GF-D8 (cell line): ENCODE results near the gene OR6N1.

Experiments used
- DNase-seq: peaks from one replicate; lab custom pipeline; 2025; lab: John Stamatoyannopoulos, UW

Gene OR6N1

DNA sequence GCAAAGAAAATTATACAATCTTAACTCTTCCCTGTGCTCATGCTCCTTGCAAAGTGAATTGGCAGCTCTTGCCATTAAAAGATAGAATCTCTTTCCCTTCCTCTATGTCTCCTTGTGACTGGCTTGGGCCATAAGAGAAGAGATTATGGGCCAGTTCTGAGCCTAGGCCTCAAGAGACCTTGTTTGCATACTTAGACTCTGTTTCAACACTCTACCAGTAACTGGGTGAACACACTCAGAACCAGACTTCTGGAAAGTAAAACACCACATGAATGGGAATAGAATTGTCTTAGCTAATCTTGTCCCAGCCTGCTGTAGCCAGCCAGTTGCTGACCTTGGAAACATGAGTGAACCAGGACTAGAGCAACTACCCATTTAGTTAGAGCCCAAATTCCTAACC is 36.1 kb downstream of the OR6N1 start:
- no peak for DNase-seq

GRCh38 chr1:158732524-158732923 is 39.5 kb downstream of the OR6N1 start:
- no peak for DNase-seq

- DNase-seq = no peak
These were observed 40.3 kb downstream of the OR6N1 start for GRCh38 chr1:158731707-158732106.

GRCh38 chr1:158730453-158730852 is 41.5 kb downstream of the OR6N1 start:
- DNase-seq = no peak

- DNase-seq = no peak
These were observed 43.3 kb downstream of the OR6N1 start for GRCh38 chr1:158728510-158729225.

DNA sequence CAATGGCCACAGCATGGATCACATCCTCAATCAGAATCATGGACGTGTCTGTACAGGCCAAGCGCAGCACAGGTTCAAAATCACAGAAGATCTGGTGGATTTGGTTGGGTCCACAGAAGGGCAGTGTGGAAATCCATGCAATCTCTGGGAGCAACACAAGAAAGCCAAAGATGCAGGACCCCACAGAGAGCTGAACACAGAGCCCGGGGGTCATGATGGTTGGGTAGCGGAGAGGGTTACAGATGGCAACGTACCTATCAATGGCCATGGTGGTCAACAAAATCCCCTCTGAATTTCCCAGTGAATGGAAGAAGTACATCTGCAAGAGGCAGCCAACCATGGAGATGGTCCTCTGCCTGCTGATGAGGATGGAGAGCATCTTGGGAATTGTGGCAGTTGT is 47.6 kb downstream of the OR6N1 start:
- no peak for DNase-seq

- no peak for DNase-seq
These were observed 51.4 kb downstream of the OR6N1 start, which contains the start of gene OR6K3 for GRCh38 chr1:158720620-158721019. Gene OR6K3, minus strand, starts transcription at chr1:158720720. Its CDS starts 2,605 bp downstream, at chr1:158718115.

GRCh38 chr1:158719664-158720063 is 52.3 kb downstream of the OR6N1 start:
- no peak for DNase-seq

DNA sequence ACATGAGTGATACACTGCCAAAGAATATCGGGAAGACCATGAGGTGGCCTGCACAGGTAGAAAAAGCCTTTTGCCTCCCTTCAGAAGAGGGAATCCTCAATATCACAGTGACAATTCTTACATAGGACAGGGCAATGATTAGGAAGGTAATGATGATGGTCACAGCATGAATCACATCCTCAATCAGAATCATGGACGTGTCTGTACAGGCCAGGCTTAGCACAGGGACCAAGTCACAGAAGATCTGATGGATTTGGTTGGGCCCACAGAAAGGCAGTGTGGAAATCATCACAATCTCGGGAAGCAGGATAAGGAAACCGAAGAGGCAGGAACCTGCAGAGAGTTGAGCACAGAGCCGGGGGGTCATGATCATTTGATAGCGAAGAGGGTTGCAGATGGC is 54.7 kb downstream of the OR6N1 start:
- no peak for DNase-seq

GRCh38 chr1:158716335-158716734 is 55.7 kb downstream of the OR6N1 start:
- DNase-seq = no peak

DNA sequence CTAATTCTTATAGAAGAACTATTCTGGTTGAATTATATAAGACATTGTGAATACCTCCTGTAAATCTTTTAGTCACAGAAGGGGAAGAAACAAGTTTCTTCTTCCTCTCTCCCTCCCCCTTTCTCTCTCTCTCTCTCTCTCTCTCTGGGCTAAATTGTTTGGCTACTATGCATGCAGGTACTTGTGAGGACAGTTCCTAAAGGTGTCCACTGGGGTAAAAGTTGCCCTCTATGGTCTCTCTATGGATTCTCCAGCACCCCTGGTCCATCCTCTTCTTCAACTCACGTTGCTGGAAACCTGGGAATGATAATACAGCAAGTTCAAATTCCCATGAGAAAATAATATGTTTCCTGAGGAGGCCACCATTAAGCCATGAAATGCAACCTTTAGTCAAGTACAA is 57.2 kb downstream of the OR6N1 start:
- no peak for DNase-seq
